Measurements from ENCODE around the gene DDC.

Gene DDC

DNA sequence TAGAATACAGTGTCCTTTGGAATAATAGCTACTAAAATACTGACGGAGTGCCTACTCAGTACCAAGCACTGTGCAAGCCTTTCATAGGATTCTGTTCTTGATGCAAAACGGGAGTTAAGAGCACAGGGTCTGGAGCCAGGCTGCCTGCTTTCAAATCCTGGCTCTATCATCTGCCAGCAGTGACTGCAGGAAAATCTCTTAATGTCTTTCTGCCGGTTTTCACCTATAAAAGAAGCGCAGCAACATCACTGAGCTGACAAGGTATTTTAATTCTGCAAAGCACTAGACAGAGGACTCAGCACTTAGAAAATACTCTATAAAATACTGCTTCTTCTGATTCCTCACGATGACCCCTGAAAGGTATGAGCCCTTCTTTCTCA is 115.7 kb downstream of the DDC start:
- no peak for DNase-seq

DNA sequence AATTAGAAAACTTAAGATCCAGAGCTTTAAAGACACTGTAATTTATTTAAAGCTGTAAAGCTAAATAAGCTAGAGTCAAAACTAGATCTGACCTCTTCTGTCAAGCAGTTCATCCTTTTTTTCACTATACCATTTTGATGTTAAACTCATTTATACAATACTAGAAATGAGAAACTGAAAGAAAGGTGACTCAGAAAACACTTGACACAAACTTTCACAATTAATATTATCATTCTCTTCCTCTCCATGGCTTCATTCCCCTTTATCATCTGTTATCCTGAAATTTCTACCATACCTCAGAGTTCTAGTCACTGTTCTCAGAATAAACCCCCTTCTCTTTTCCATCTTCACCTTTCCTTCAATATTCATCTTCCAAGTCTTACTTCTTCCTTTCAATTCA is 116.4 kb downstream of the DDC start:
- DNase-seq, result no peak

DNA sequence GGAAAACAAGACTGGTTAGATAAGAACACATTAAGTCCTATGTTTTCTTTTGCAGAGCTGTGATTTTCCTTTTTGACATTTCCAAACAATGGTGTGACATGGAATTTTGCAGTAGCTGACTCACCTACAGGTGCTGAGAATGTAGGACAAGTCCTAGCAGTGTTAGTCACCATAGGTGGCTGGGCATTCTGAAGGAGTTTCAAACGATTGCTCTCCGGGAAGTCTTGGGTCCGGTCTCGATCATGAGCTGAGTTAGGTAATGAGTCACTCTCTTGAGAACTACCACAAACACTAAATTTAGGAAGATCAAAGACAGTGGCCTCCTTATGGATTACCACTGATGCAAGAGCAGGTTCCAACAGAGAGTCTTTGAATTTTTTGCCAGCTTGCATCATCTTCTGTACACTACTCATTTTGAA is 118.7 kb downstream of the DDC start:
- DNase-seq, result no peak

DNA sequence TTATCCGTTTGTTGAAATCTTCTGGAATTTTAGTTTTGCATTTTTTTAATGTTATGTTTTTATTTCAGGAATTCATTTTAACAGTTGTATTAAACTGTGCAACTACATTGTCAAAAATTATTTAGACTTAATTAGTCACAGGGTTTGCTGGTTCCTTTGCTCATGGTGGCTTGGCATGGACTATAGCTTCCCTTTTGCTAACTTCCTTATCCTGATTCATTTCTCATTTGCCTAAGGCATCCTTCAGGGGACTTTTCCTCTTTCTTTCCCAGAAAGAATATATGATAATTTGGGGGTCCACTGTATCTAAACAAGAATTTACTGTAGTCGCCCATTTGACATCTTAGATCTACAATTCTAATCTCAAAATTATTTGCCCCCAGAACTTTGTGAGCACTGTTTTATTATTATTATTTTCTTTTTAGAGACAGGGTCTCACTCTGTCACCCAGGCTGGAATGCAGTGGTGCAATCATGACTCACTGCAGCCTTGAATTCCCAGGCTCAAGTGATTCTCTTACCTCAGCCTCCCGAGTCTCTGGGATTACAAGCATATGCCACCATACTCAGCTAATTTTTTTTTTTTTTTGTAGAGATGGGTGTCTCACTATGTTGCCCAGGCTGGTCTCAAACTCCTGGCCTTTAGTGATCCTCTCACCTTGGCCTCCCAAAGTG is 128.9 kb downstream of the DDC start:
- no peak for DNase-seq

DNA sequence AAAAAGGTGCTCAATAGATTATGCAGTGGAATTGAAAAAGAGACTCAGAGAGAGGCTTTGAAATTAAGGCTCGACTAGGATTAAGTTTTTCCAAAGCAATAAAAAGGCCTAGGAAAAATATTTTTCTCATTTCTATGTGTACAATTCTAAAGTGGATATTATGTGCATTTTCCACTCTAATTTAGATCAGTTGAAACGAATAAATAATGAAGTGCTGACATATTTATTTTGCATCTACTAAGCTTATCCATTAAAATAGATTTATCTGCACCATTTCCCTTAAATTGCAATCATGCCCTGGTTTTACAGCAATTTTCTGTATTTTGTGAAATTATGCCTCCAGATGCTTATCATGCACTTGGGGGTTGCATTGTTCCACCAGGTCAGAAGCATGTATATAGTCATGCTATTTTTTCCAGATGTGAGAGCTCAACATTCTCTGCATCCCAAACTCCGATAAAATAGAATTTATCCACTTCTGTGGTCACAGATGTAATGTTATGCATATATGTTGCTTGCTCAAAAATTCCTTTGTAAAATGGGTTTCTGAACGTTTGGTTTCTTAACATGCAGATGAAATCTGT is 133.4 kb downstream of the DDC start:
- no peak for DNase-seq

DNA sequence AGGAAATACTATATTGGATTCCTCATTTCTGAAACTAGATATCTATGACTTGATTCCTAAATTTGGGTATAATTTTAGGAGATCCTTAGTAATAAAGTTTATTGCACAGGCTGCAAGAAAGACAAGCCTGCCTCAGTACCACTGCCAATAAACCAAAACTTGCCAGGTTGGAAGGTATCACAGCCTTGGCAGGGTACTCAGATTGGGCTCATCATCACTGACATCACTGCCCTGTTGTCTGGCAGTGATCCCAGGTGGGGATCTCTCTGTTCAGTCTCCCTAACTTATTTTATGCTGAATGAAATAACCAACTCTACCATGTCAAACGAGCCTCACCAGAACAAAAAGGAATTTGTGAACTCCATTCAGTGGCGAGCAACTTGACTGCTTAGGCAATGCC is 133.9 kb downstream of the DDC start:
- no peak for DNase-seq

DNA sequence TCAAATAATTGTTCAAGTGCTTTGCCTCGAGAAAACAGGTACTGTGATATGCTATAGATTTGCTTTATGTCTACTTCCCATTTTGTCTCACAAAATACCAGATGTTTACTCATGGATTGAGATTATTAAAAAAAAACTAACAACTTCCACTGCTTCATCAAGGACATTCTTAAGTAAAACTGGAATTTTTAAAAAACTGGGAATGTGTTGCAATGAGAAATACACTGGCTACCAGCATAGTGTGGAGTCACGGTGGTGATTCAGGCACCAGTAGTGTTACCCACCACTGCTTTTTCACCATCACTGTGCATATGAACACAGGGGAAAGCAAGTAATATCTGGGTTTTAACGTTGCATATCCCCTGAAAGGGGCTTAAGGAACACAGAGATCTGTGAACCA is 136.3 kb downstream of the DDC start:
- DNase-seq, result no peak

DNA sequence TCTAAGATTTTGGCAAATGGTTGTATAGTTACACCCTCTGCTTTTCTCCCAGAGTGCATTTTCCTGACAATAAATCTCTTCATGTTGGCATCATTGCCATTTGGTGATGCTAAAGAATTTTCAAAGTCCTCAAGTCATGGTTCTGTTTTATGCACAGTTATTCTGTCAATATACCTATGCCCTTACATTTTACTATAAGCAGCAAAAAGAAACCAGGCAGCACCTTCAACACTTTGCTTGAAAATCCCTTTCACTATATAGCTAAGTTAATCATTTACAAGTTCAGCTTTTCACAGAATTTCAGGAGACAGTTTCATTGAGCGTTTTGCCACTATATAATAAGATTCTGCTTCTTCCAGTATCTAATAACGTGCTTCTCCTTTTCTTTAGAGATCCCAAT is 137.7 kb downstream of the DDC start:
- no peak for DNase-seq

DNA sequence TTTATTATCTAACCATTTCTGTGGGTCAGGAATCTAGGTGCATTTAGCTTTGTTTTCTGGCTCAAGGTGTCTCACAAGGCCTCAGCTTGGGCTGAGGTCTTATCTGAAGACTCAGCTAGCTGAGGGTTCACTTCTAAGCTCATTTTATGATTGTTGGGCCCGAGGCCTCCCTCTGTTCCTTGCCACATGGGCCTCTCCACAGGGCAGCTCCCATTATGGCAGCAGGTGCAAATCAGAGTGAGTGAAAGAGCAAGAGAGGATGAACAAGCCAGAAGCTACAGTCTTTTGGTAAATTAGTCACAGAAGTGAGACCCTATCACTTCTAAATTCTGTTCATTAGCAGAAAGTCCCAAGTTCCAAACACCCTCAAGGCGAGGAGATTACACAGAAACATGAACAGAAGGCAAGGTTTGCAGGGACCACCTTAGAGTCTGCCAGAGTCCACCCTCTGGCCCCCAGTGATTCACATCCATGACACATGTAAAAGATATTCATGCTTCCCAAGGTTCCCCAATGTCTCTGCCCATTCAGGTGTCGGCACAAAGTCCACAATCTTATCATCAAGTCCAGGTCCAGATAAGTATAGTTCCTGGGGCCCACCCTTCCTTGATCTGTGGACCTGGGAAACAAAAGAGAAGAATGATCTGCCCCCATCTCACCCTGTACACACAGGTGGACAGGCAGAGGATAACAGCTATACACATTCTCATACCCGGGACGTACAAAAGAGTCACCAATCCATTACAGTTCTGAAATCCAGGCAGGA is 138.7 kb downstream of the DDC start:
- no peak for DNase-seq

DNA sequence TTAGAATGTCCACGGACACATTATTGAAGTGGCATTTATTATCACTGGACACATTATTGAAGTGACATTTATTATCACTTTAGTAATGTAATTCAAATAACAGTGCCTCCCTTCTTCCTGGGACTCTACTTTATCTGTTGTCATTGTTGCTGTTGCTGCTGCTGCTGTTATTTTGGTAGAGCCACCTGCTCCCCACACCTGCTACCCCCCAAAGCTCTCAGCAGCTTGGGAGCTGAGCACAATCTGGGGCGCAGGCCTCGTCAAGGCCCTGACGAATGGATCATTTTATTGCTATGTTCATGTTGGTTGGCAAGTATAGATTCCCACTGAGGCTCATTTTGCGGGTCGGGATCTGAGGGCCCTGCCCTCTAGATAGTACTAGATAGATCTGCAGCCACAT is 139.9 kb downstream of the DDC start:
- no peak for DNase-seq

DNA sequence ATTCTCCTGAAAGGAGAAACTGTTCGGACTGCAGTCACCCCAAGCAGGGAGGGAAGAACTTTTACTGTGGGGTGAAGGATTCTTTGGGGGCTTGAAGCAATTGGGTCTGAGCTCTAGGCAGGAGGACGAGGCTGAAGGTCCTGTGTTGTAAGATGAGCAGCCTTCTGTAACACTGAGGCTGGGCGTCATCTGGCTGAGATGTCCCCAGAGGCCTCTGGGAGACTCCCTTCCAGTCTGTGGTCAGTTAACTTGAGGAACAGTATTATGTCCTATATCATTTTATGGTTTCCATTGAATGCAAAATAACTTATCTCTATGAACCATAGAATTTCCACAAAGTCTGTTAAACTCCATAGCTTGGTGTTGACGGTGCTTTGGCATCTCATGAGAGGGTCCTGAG is 141.3 kb downstream of the DDC start:
- DNase-seq, result no peak

DNA sequence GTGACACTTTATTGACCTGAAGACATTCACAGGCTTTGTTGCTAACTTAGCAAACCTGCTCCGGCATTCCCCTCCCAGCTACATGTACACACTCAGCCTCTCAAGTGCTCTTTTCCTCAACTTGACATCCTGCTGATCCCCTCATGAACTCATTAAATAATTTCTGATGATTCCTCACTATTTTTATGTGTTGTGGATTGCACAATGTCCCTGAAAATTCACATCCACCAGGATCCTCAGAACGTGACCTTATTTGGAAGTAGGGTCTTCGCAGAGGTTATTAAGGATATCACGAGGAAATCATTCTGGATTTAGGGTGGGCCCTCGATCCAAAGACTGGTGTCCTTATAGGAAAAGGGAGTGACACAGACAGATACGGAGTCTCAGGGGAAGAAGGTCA is 142.3 kb downstream of the DDC start:
- no peak for DNase-seq

DNA sequence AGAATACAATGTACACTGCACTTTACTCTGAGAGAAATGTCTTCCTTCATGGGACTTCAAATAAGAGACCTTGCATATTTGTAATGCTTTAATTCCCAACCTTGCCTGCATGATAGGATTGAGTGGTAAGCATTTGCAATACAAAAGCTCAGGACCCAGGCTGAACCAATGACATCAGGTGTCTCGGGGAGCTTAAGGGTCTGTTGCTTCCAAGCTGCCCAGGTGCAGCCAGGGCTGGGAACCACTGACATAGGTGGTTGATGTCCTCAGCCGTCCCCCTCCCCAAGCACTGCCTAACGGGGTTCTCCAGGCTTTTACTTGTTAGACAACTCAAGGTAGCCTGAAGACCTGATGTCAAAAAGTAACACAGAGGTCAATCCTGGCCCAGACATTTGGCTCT is 144.2 kb downstream of the DDC start:
- DNase-seq, result no peak

DNA sequence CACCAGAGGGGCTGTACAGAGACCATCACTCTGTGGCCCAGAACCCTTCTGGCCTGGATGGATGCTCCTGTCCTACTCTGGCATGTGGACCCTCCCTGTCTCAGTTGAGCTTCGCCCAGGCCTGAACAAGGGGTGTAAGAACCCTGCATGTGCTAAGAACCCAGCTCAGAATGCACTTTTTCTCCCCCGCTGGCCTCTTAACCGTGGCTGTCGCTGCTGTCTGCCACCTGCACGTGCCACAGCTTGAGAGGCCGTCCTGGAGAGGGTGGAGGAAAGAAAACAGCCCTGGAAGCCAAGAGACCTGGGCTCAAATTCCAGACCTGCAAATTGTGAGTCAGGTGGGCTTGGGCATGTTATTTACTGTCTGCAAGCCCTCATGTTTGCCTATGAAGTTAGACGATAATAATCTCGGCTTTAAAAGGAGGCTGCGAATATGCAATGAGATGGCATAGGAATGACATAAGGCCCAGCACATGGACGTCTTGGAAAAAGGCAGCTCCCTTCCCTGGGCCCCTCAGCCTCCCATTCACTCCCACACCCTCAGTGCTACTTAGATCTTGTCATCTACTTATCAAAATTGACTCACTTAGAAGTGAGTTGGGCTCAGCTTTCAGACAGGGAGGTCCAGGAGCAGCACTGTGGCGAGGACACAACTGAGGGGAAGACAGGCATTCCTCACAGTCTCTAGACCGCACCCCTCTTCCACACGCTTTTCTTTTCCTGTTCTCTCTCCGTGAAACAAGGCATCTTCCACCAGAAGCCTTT is 146.5 kb downstream of the DDC start:
- no peak for DNase-seq

DNA sequence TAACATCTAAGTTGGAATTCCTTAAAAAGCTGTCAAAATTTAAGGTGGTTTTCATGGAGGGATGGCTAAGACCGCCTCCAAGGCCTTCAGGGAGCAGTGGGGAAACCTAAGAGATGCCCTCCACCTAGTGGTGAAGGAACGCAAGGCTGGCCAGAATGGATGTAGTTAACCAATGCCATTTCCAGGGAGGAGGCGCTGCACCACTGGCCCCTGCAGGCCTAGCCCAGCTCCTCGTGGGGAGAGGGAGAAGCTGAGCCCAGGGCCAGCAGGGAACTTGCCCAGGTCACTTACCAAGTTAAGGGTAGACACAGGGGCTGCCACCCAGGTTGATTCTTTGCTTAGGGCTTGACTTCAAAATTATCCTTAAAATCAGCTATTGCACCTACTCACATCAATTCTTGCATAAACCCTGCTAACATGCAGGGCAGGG is 147.1 kb downstream of the DDC start:
- no peak for DNase-seq

DNA sequence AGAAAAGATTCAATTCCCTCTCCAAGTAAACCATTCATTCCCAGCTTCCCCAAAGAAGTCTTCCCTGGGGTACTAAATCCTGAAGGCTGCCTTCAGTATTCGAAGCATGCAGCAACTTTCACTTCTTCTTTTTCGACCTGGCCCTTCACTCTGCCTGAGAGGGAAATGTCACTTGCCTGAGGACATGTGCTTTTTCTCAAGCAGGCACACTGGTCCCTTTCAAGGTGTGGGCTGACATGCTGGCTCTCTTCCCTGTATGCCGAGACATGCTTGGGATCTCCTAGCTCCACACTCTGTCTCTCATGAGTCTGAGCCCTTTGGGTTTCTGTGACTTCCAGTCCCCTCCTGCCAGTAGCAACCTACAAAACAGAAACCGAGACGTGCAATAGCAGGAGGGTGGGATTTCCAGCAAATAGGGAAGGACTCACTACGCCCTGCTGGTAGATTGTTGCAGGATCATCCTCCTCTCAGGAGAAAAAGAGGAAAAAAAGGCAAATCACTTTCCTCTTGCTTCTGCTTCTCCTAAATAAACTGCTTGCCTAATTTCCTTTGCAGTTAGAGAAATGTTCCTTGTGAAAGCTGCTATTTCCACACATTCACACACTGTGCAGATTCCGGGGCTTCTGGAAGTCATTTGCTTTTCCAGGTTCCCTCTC is 148.6 kb downstream of the DDC start:
- no peak for DNase-seq

DNA sequence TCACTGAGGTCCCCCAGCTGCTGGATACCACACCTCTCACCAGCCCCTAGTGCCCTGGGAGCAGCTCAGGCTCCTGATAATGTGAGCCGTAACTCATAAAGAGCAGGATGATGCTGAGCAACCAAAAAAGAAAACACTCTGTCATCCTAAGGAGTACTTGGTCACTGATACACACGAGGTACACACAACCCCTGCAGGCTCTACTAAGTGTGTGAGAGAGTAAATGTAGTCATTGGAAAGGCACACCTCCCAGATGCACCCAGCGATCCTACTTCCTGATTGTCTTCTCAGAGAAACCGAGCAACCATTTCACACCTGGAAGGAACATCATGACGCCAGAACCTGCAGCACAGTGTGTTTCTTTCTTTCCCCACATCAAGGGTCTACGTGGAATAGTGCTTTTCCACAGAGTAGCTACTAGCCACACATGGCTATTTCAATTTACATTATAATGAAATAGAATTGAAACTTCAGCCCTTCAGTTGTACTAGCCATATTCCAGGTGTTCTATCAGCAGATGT is 149.3 kb downstream of the DDC start:
- DNase-seq, result no peak

DNA sequence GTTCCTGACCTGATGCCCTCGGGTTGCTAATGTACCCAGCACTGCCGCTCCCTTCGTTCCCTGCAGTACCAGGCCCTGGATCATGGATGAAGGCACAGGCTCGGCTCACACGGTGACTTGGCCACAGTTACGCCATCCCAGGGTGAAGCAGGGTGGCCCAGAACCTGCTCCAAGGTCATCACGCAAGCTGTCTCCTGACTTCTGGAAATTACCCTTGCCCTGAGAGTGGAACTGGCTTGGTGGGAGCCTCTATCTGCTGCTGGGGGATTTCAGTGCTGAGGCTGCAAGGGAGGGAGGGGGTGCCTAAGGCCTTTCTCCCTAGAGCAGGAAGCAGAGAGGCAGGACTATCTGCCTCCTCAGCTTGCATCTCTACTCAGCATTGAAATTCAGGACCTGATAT is 151.6 kb downstream of the DDC start:
- no peak for DNase-seq

DNA sequence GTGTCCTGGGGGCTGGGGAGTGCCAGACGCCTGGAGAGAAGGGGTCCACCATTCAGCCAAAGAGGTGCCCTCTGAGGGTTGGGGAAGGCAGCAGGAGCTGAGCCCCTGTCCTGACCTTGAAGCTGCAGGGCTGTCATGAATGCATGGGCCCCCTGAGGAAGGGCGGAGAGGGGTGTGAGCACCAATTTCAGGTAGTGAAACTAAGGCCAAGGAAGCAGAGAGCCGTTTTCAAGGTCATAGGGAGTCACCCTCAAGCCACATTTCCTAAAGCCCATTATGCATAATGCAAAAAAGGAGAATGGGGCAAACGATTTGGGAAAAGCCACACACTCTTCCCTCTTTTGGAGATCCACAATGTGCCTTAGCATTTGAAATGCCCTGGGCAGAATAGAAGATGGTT is 152.2 kb downstream of the DDC start:
- DNase-seq, result no peak

DNA sequence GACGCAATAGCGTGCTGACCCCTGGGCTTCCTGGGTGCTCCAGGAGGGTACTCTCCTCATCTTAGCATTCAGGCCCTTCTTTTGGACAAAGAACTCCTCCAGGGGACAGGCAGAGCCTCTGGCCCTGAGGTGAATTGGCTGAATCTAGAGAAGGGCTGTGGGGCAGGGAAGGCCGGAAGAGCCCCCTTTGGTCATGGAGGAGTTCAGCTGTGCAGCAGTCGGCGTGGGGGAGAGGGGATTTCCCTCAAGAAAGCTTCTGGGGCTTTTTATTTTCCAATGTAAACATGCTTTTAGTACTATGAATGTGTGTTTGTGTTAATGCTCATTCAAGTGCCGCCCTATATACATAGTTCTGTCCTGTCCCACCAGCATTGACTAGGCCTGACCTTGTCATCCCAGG is 153.9 kb downstream of the DDC start:
- no peak for DNase-seq

DNA sequence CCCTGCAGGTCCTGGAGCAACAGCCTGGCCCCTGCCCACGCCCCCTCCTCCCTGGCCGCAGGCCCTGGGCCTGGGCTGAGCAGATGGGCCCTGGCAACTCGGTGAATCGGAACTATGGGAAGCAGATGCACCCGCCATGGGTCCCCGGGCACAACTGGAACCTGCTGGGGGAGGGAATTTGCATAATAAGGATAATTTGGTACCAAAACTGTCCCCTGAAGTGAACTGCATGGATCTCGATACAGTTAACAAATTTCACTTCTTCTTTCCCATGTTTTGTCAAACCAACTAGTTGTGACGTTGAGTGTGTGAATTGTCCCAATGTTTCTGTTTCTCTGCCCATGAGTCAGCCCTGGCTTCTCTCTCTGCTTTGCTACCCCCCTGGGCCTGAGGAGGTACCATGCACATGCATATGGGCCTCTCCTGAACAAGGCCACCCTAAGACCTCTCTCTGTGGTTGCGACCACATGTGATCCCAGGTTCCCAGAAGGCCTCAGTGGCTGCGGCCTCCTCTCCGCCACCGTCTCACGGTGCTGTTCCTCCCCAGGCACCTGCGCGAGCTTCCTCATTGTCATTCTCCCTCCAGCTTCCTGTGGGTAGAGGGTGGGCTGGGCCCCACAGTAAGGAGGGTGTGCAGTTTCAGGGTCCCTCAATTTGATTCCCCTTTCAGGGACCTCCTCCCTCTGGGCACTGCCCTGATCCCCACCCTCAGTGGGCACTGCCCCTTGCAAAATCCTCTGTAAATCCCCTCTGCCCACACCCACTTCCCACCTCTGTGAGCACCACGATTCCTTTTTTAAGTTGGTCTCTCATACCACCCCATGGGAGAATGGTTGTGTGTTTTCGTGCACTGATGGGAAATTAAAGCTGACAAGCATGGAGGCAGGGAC is 155.1 kb downstream of the DDC start:
- DNase-seq, result no peak
